CD4-positive, alpha-beta T cell treated with Interleukin-17A for 1 hour (primary cell): ENCODE measurements around the gene NCAPD3.
"Not testable (repeated sequence)": the region's sequence is repeated elsewhere in the genome, so short reads cannot be mapped to it uniquely, and the experiment has no call there.

Experiments
- DNase-seq: peaks from one replicate; pipeline ENCODE4 v3.0.0-alpha.2; 2020

NCAPD3 gene

GRCh38 chr11:134223836-134224709, at the start of gene NCAPD3, which contains the start of gene VPS26B:
TSS of gene NCAPD3 (minus strand) at chr11:134223967. CDS start at chr11:134223926, 41 bp downstream.
TSS of gene VPS26B (plus strand) at chr11:134224671. CDS start at chr11:134225123, 452 bp downstream.
- DNase-seq, result peak; percentile 96

DNA sequence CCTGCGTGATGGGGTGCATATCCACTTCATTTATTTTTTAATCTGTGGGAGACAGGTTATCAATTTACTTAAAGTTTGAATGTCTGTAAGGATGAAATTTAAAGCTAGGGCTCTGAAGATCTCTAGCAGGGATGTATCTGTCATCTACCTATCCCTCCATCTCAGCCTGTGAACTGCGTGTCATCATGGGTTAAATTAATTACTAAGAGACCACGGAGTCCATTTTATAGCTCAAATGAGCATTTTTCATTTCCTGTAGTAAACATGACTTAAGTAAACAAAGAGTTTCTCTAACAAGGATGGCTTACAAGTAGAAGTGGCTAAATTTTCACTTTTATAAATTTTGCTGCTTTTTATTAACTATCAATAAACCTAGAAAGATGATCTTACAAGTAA, 49.5 kb upstream of the NCAPD3 start:
- DNase-seq, result no peak

- DNase-seq, result no peak
These were observed 48.9 kb upstream of the NCAPD3 start for GRCh38 chr11:134272381-134273316.

DNA sequence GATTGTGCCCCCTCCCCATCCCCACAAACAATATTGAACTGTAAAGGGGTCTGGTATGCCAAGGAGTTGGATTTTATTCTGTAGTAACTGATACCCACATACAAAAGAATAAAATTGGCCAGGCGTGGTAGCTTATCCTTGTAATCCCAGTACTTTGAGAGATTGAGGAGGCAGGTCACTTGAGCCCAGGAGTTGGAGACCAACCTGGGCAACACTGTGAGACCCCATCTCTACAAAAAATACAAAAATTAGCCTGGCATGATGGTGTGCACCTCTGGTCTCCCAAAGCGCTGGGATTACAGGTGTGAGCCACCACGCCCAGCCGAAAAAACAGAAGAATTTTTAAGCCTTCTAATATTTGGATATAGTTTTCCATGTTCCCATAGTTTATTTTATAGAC, 48.2 kb upstream of the NCAPD3 start:
- no peak for DNase-seq

DNA sequence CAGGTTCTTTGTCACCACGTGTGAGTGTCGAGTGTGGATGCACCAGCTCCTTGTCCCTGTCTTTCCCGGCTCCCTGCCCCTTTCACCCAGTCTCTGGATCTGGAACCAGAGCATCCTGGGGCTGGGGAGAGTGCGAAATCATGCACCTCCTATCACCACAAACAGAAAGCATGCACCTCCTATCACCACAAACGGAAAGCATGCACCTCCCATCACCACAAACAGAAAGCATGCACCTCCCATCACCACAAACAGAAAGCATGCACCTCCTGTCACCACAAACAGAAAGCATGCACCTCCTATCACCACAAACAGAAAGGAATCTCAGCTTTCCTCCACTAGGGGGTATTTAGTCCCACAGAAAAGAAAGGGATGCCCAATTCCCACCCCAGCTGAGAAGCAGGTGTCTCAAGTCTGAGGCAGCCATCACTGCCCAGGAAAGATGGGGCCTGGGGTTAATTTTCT, 46.5 kb upstream of the NCAPD3 start:
- peak; percentile 60 for DNase-seq

GRCh38 chr11:134267966-134268365, 44.2 kb upstream of the NCAPD3 start:
- DNase-seq, result no peak

GRCh38 chr11:134267461-134267860, 43.7 kb upstream of the NCAPD3 start:
- no peak for DNase-seq

DNA sequence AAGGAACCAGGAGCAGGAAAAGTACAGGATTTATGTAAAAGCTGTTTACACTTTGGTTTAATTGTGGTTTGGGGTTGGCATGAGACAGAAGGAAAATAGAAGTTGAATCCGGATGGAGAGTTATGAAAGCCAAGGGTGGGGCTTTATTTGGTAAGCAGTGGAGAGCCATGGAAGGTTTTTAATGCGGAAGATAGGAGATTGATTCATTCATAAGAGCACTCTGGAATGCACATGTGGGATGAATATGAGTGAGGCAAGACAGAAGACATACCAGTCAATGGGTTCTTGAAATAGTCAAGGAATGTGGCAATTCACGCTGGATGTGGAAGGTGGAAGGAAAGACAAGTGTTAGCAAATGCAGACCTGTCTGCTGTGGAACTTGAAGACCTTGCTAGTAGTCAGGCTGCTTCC, 43.1 kb upstream of the NCAPD3 start:
- DNase-seq, result no peak

DNA sequence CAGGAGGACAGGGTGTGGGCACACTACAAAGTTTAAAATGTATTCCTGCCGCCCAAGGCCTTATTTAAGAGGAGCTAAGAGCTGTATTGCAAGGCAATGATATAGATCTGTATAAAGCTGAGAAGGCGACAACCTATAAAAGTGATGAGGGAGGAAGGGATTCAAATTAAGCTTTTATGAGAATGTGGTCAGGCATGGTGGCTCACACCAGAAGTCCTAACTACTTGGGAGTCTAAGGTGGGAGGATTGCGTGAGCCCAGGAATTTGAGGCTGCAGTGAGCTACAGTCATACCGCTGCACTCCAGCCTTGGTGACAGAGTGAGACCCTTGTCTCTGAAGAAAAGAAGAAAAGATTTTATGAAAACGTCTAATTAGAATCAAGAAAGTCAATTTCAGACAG, 42.7 kb upstream of the NCAPD3 start:
- no peak for DNase-seq

DNA sequence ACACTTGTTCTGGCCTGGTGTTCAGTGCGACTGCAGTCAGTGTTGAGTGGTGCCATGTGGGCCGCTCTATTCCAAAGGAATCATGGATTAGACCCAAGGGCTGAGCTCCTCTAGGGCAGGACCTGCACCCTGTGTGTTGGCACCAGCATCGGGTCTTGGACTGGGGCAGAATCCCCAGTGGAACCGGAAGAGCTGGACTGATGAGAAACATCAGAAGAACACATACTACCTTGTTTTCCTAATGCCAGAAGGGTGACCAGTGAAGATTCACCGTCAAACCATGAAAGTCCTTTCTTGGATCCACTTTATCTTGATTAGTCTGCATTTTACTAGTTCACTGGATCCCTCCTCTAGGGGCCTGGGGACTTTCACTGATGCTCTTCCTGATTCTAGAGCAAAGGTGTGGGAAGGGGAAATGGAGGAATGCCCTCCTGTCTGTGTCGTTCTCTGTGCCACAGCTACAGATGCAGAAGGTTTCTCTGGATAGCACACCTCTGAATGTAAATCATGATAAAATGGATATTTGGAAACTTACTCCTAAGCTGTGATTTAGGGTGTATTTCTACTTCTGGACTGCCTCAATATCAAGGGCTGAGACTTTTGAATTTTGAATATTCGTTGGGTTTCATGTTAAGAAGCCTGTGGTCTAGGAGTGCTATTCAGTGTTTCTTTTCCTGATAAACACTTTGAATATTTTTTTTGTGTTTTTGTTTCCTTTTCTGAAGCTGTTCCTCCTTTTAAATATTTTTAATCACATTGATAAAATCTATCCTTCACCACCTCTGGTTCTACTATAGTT, 41.4 kb upstream of the NCAPD3 start:
- no peak for DNase-seq

- DNase-seq, result peak; percentile 58
These were observed 38.1 kb upstream of the NCAPD3 start for GRCh38 chr11:134261626-134262488.

DNA sequence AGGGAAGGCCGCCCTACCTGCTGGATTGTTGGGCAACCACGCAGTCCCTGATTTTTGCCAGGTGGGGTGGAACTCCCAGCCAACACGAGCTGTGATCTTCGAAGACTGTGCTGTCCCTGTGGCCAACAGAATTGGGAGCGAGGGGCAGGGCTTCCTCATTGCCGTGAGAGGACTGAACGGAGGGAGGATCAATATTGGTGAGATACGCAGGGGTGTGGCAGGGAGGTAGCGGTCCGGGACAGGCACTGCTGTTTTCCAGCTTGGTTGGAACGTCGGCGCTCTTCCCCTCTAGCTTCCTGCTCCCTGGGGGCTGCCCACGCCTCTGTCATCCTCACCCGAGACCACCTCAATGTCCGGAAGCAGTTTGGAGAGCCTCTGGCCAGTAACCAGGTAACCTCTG, 37.2 kb upstream of the NCAPD3 start:
- DNase-seq, result no peak

DNA sequence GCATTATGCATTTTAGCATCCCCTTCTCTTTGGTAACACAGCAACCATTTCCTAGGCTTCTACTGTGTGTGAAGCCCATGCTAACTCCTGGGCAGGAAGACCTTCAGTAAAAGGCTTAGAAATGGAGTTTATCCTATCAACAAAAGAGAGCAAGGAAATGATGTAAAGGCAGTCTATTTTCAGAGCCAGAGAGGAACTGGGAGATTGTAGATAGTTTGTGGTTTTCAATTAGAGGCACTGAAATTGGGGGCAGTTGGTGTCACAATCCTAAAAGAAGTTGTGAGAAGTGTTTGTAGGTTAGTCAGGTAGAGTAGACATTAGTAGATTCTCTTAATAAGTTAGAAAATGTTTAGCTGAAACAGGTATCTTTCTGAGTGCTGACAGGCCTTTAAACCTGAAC, 36.7 kb upstream of the NCAPD3 start:
- DNase-seq, result no peak

DNA sequence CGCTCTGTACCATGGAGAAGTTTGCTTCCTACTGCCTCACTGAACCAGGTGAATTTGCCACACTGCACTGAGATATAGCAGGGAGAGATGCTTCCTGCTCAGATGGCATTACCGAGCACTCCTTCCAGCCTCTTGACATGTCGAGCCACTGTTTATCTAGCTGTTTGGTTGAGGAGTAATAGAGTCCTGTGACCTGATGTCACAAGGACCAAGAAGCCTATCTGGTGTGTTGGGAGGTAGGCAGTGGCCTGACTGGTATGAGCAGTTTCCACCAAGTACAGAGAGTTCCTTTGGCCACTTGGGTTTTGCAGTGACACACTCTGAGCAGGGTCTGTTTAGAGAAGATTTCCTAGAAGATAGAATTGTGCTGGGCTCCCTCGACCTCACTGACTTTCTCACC, 34.8 kb upstream of the NCAPD3 start:
- DNase-seq, result no peak

DNA sequence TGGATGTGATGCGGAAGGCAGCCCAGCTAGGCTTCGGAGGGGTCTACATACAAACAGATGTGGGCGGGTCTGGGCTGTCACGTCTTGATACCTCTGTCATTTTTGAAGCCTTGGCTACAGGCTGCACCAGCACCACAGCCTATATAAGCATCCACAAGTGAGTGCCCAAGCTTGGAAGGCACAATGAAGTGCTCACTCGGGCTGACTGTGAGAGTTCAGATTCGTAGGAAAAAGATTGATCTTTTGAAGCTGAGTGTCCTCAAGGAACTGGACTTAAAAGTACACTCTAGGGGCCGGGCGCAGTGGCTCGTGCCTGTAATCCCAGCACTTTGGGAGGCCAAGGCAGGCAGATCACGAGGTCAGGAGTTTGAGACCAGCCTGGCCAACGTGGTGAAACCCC, 33.3 kb upstream of the NCAPD3 start:
- no peak for DNase-seq

DNA sequence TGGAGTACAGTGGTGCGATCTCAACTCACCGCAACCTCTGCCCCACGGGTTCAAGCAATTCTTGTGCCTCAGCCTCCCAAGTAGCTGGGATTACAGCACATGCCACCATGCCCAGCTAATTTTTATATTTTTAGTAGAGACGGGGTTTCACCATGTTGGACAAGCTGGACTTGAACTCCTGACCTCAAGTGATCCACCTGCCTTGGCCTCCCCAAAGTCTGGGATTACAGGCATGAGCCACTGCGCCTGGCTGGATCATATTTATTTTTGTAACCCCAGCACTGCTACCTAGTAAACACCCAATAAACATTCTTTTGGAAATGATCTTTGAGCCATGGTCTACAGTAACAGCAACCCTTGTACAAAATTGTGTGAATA, 31.4 kb upstream of the NCAPD3 start:
- DNase-seq, result not testable (repeated sequence)

GRCh38 chr11:134254433-134255183, 30.8 kb upstream of the NCAPD3 start:
- DNase-seq, result no peak

DNA sequence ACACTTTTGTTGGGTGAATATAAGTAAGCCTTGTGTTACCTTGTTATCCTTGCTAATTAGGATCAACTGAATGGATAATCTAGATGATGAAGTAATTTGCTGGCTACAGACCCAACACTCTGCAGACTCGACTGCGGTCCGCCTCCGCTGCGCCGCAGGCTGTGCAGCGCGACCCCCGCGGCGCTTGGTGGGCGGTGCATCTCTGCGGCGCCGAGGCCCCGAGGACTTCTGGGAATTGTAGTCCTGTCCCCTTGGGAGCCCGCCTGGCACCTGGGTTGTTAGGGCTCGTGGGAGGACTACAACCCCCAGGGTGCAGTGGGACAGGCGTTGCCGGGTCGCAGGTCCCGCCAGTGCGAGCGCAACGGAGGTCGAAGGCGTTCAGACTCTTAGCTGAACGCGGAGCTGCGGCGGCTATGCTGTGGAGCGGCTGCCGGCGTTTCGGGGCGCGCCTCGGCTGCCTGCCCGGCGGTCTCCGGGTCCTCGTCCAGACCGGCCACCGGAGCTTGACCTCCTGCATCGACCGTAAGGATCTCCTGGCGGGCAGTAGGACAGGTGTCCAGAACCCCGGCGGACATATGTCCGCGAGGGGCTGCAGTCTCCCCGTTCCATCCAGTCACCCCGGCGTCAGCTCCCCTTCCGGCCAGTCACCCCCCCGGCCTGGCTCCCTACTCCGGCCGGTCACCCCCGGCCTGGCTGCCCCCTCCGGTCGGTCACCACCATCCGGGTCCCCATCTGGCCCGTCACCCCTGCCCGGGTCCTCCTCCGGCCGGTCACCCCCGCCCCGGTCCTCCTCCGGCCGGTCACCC, 29.6 kb upstream of the NCAPD3 start, which contains the start of the genes ACAD8 and THYN1:
Gene ACAD8 (plus strand): TSS at position 381 of the 806 bp plus-strand sequence. CDS start 33 bp downstream, at position 414.
Gene THYN1 (minus strand): TSS at position 165 of the 806 bp plus-strand sequence. CDS start 470 bp downstream, outside the sequence.
- peak; percentile 96 for DNase-seq

GRCh38 chr11:134252346-134253187, 28.8 kb upstream of the NCAPD3 start:
- DNase-seq, result no peak
